ENCODE measurements around the gene CDH11.

Gene CDH11

GRCh38 chr16:65117811-65118448 is 3.9 kb downstream of the CDH11 start:
- DNase-seq (ENCODE audit: low read depth): no peak

- no peak for DNase-seq (ENCODE audit: low read depth)
Observed at GRCh38 chr16:65116818-65117430, 4.9 kb downstream of the CDH11 start.

- DNase-seq (ENCODE audit: low read depth): no peak
Observed at GRCh38 chr16:65116216-65116615, 5.6 kb downstream of the CDH11 start.

- no peak for DNase-seq (ENCODE audit: low read depth)
Observed at GRCh38 chr16:65114527-65114926, 7.3 kb downstream of the CDH11 start.

- DNase-seq (ENCODE audit: low read depth): no peak
Observed at GRCh38 chr16:65113441-65113840, 8.4 kb downstream of the CDH11 start.

- no peak for DNase-seq (ENCODE audit: low read depth)
Observed at GRCh38 chr16:65111306-65111705, 10.6 kb downstream of the CDH11 start.

- no peak for DNase-seq (ENCODE audit: low read depth)
Observed at GRCh38 chr16:65106757-65107156, 15.1 kb downstream of the CDH11 start.

GRCh38 chr16:65105171-65105570 is 16.7 kb downstream of the CDH11 start:
- no peak for DNase-seq (ENCODE audit: low read depth)

- no peak for DNase-seq (ENCODE audit: low read depth)
Observed at GRCh38 chr16:65104471-65104870, 17.4 kb downstream of the CDH11 start.

- no peak for DNase-seq (ENCODE audit: low read depth)
Observed at GRCh38 chr16:65102326-65102725, 19.5 kb downstream of the CDH11 start.

- no peak for DNase-seq (ENCODE audit: low read depth)
Observed at GRCh38 chr16:65101009-65101408, 20.9 kb downstream of the CDH11 start.

- no peak for DNase-seq (ENCODE audit: low read depth)
Observed at GRCh38 chr16:65099607-65100006, 22.3 kb downstream of the CDH11 start.

GRCh38 chr16:65098916-65099315 is 22.9 kb downstream of the CDH11 start:
- no peak for DNase-seq (ENCODE audit: low read depth)

GRCh38 chr16:65097296-65097695 is 24.6 kb downstream of the CDH11 start:
- no peak for DNase-seq (ENCODE audit: low read depth)

- DNase-seq (ENCODE audit: low read depth): no peak
Observed at GRCh38 chr16:65095906-65096305, 26.0 kb downstream of the CDH11 start.

- no peak for DNase-seq (ENCODE audit: low read depth)
Observed at GRCh38 chr16:65095090-65095728, 26.7 kb downstream of the CDH11 start.

GRCh38 chr16:65094009-65094408 is 27.9 kb downstream of the CDH11 start:
- DNase-seq (ENCODE audit: low read depth): no peak

GRCh38 chr16:65083164-65083857 is 38.6 kb downstream of the CDH11 start:
- DNase-seq (ENCODE audit: low read depth): no peak

GRCh38 chr16:65079549-65079948 is 42.3 kb downstream of the CDH11 start:
- no peak for DNase-seq (ENCODE audit: low read depth)

GRCh38 chr16:65077181-65077580 is 44.7 kb downstream of the CDH11 start:
- no peak for DNase-seq (ENCODE audit: low read depth)

- no peak for DNase-seq (ENCODE audit: low read depth)
Observed at GRCh38 chr16:65075877-65076276, 46.0 kb downstream of the CDH11 start.

- DNase-seq (ENCODE audit: low read depth): no peak
Observed at GRCh38 chr16:65071433-65072311, 50.2 kb downstream of the CDH11 start.

Data from activated T-cell treated with anti-CD3 and anti-CD28 coated beads for 48 hours (primary cell).